Lower leg skin (tissue), 4 donors: Measurements from ENCODE around the gene TRAF4. TPM values are rescaled to one million over a fixed set of nuclear protein-coding genes. Genes with fewer than 3 reads are reported as not detected.
"Not testable (repeated sequence)": the region's sequence is repeated elsewhere in the genome, so short reads cannot be mapped to it uniquely, and the experiment has no call there.

Source experiments
- DNase-seq, 2 donors: peaks; one replicate each; pipeline ENCODE4 v3.0.0-alpha.2; 2019; ENCODE audit warnings: low spot score in 2 of 2
- H3K4me3 ChIP-seq: fragments of 200-600 bp; sonication (generic); 2 replicates; pipeline ENCODE4 v1.5.1; 2017; ENCODE audit warnings: mild to moderate bottlenecking, low read depth; ENCODE audit not compliant: poor library complexity, severe bottlenecking
- POLR2A ChIP-seq, 2 donors: fragments of 450-650 bp; IDR thresholded peaks; one replicate each; pipeline ENCODE4 v1.6.1; 2016 to 2017; ENCODE audit warnings: antibody characterized with exemption in 2 of 2, mild to moderate bottlenecking in 1 of 2, moderate library complexity in 1 of 2
- whole genome bisulfite sequencing, 2 donors: methylation state at CpG; one replicate each; pipeline ENCODE4 v1.1.5; 2018; 5-methylcytosine and 5-hydroxymethylcytosine counted together
- intact Hi-C: fragments of 100-400 bp; cut with DNase I; formaldehyde crosslinking; loops from one replicate; pipeline ENCODE4 v1.15.0; 2023; ENCODE audit warnings: low total_unique reads
- total RNA-seq, 4 donors: library from RNA; depleted of rRNA; stranded (reverse); fragments of >200 nt; gene quantifications; one replicate each; pipeline ENCODE4 v1.1.0, GENCODE V29; 2016
- TF ChIP-seq, protein P1 (sequence below), 3 donors: fragments of 450-650 bp; IDR thresholded peaks; one replicate each; pipeline ENCODE4 v1.5.1; 2016; ENCODE audit warnings: antibody characterized with exemption in 3 of 3, mild to moderate bottlenecking in 3 of 3, moderate library complexity in 2 of 3

Gene TRAF4
- total RNA-seq, 4 donors from 2014 or later, result 11.0 to 30.9 (median 21.8) TPM

GRCh38 chr17:28733346-28733745 lies 10.5 kb upstream of the TRAF4 start:
- TF ChIP-seq, protein P1, sequence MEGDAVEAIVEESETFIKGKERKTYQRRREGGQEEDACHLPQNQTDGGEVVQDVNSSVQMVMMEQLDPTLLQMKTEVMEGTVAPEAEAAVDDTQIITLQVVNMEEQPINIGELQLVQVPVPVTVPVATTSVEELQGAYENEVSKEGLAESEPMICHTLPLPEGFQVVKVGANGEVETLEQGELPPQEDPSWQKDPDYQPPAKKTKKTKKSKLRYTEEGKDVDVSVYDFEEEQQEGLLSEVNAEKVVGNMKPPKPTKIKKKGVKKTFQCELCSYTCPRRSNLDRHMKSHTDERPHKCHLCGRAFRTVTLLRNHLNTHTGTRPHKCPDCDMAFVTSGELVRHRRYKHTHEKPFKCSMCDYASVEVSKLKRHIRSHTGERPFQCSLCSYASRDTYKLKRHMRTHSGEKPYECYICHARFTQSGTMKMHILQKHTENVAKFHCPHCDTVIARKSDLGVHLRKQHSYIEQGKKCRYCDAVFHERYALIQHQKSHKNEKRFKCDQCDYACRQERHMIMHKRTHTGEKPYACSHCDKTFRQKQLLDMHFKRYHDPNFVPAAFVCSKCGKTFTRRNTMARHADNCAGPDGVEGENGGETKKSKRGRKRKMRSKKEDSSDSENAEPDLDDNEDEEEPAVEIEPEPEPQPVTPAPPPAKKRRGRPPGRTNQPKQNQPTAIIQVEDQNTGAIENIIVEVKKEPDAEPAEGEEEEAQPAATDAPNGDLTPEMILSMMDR (IDR thresholded peaks at IDR 0.05), result no peak
- TF ChIP-seq POLR2A (IDR thresholded peaks at IDR 0.05), result no peak
- DNase-seq, result no peak
- 74 to 78% methylated on average over 1 of the region's 1 CpG for WGBS, 2 donors
- no peak overlapping the region for H3K4me3 ChIP-seq
- intact Hi-C loops, result no loop called here

DNA sequence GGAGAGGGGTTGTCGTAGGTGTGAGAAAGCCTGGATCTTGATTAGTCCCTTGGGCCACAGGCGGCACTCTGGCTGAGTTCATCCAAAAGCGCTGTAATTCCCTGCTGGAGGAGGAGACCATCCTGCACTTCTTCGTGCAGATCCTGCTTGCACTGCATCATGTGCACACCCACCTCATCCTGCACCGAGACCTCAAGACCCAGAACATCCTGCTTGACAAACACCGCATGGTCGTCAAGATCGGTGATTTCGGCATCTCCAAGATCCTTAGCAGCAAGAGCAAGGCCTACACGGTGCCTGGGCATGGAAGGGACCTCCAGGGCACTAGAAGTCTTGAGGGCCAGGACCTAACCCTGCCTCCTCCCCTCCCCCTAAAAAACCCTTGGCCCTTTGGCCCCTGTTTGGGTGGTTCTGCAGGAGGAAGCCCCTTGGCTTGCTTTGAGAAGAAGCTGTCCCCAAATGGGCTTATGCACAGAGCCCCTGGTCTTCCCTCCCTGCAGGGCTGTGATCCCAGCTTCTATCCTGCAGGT lies 9.0 kb upstream of the TRAF4 start:
- intact Hi-C loops, result no loop called here
- TF ChIP-seq, protein P1 (IDR thresholded peaks at IDR 0.05), result no peak
- no peak for TF ChIP-seq POLR2A (IDR thresholded peaks at IDR 0.05)
- no peak overlapping the region for H3K4me3 ChIP-seq
- DNase-seq, result no peak
- WGBS, 2 donors, result 84 to 90% methylated on average over 9 to 10 of the region's 10 CpGs

GRCh38 chr17:28735242-28735722 lies 8.5 kb upstream of the TRAF4 start:
- TF ChIP-seq, protein P1 (IDR thresholded peaks at IDR 0.05), result no peak
- no peak for TF ChIP-seq POLR2A (IDR thresholded peaks at IDR 0.05)
- intact Hi-C loops, result no loop called here
- no peak overlapping the region for H3K4me3 ChIP-seq
- WGBS, 2 donors, result 27 to 71% methylated on average over 5 of the region's 5 CpGs
- no peak for DNase-seq

- WGBS, 2 donors, result 94 to 96% methylated on average over 7 to 8 of the region's 8 CpGs
- DNase-seq, H3K4me3 ChIP-seq, intact Hi-C loops: not testable (repeated sequence)
Measured at GRCh38 chr17:28735913-28736769, 7.7 kb upstream of the TRAF4 start.

DNA sequence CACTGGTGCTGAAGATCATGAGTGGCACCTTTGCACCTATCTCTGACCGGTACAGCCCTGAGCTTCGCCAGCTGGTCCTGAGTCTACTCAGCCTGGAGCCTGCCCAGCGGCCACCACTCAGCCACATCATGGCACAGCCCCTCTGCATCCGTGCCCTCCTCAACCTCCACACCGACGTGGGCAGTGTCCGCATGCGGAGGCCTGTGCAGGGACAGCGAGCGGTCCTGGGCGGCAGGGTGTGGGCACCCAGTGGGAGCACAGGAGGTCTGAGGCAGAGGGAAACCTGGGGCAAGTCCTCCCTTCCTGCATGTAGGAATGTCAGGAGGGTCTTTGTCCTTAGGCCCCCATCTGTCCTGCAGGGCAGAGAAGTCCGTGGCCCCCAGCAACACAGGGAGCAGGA lies 6.5 kb upstream of the TRAF4 start:
- TF ChIP-seq POLR2A (IDR thresholded peaks at IDR 0.05), result no peak
- TF ChIP-seq, protein P1 (IDR thresholded peaks at IDR 0.05), result no peak
- intact Hi-C loops, result no loop called here
- WGBS, 2 donors, result 94 to 97% methylated on average over 12 of the region's 12 CpGs
- no peak overlapping the region for H3K4me3 ChIP-seq
- no peak for DNase-seq
